Measurements from ENCODE around the gene RTBDN. TPM values are rescaled to one million over a fixed set of nuclear protein-coding genes. Genes with fewer than 3 reads are reported as not detected.
A peak's percentile ranks its signal among the peaks of the same experiment; 100 is the strongest.
"Not testable (repeated sequence)": the region's sequence is repeated elsewhere in the genome, so short reads cannot be mapped to it uniquely, and the experiment has no call there.

RTBDN gene
- total RNA-seq, 1 donor from 2014 or later = not detected

GRCh38 chr19:12833738-12834565 lies 427 bp downstream of the RTBDN start:
- DNase-seq (ENCODE audit: low spot score) = no peak

GRCh38 chr19:12833418-12833737 lies 1.0 kb downstream of the RTBDN start:
- intact Hi-C loops (cut with DNase I) = no loop called here
- no peak for DNase-seq (ENCODE audit: low spot score)

More at GRCh38 chr19:12833738-12834565, 427 bp downstream of the RTBDN start:
- intact Hi-C loops (cut with DNase I) = no loop called here

GRCh38 chr19:12828494-12828893 lies 5.9 kb downstream of the RTBDN start:
- DNase-seq (ENCODE audit: low spot score) = no peak

GRCh38 chr19:12825254-12826131 lies 8.9 kb downstream of the RTBDN start:
- DNase-seq (ENCODE audit: low spot score) = no peak
- intact Hi-C loops (cut with DNase I) = no loop called here

More at GRCh38 chr19:12828494-12828893, 5.9 kb downstream of the RTBDN start:
- intact Hi-C loops (cut with DNase I) = no loop called here

- intact Hi-C loops (cut with DNase I) = no loop called here
- DNase-seq (ENCODE audit: low spot score) = no peak
These were observed 12.6 kb downstream of the RTBDN start for GRCh38 chr19:12821761-12822160.

GRCh38 chr19:12817810-12818209 lies 16.6 kb downstream of the RTBDN start:
- DNase-seq (ENCODE audit: low spot score); intact Hi-C loops (cut with DNase I): not testable (repeated sequence)

- DNase-seq (ENCODE audit: low spot score); intact Hi-C loops (cut with DNase I): not testable (repeated sequence)
These were observed 17.2 kb downstream of the RTBDN start for GRCh38 chr19:12817188-12817587.

- DNase-seq (ENCODE audit: low spot score) = no peak
- intact Hi-C loops (cut with DNase I) = no loop called here
These were observed 19.3 kb downstream of the RTBDN start for GRCh38 chr19:12815088-12815487.

GRCh38 chr19:12806242-12807081 lies 27.9 kb downstream of the RTBDN start, which contains the start of gene RNASEH2A:
TSS of gene RNASEH2A (plus strand) at chr19:12806584. CDS start at chr19:12806674, 90 bp downstream.
- DNase-seq (ENCODE audit: low spot score) = peak; percentile 97
- intact Hi-C loops (cut with DNase I) = no loop called here

- intact Hi-C loops (cut with DNase I) = loop anchor here (5.0 kb wide), 2 partner anchors 33 to 122 kb away; partner anchors contain the start of genes DHPS and MAST1
- no peak for DNase-seq (ENCODE audit: low spot score)
These were observed 30.3 kb downstream of the RTBDN start for GRCh38 chr19:12804051-12804450.

GRCh38 chr19:12802267-12803106 lies 31.9 kb downstream of the RTBDN start:
- no peak for DNase-seq (ENCODE audit: low spot score)
- intact Hi-C loops (cut with DNase I) = loop anchor here (5.0 kb wide), 2 partner anchors 35 to 120 kb away; partner anchors contain the start of genes DHPS and MAST1

- DNase-seq (ENCODE audit: low spot score) = peak; percentile 88
- intact Hi-C loops (cut with DNase I) = loop anchor here (5.0 kb wide), 2 partner anchors 36 to 119 kb away; partner anchors contain the start of genes DHPS and MAST1
These were observed 32.7 kb downstream of the RTBDN start, which contains the start of the genes PRDX2 and THSD8 for GRCh38 chr19:12801466-12802266. TSS of gene PRDX2 (minus strand) at chr19:12801800. CDS start at chr19:12801261, 539 bp downstream. TSS of gene THSD8 (plus strand) at chr19:12802069. CDS start at chr19:12802072, 3 bp downstream.

- intact Hi-C loops (cut with DNase I) = loop anchor here (5.0 kb wide), 2 partner anchors 36 to 119 kb away; partner anchors contain the start of genes DHPS and MAST1
- DNase-seq (ENCODE audit: low spot score) = no peak
These were observed 33.4 kb downstream of the RTBDN start for GRCh38 chr19:12800923-12801465.

GRCh38 chr19:12800466-12800770 lies 34.0 kb downstream of the RTBDN start:
- no peak for DNase-seq (ENCODE audit: low spot score)
- intact Hi-C loops (cut with DNase I) = loop anchor here (5.0 kb wide), 2 partner anchors 37 to 118 kb away; partner anchors contain the start of genes DHPS and MAST1

GRCh38 chr19:12799742-12800465 lies 34.5 kb downstream of the RTBDN start:
- no peak for DNase-seq (ENCODE audit: low spot score)
- intact Hi-C loops (cut with DNase I) = loop anchor here (5.0 to 10.0 kb wide), 5 partner anchors 37 to 1045 kb away; partner anchors contain the start of genes DHPS, MAST1 and TNPO2

- intact Hi-C loops (cut with DNase I) = loop anchor here (5.0 to 10.0 kb wide), 3 partner anchors 35 to 1047 kb away; partner anchors contain the start of gene TNPO2
- not testable (repeated sequence) for DNase-seq (ENCODE audit: low spot score)
These were observed 36.8 kb downstream of the RTBDN start for GRCh38 chr19:12797607-12798006.

Measured in cardiac septum (tissue), 1 donor.